NCI-H2107 (cell line): ENCODE data around the gene SLC26A4.

ENCODE experiments used
- DNase-seq: peaks from one replicate; lab custom pipeline; 2025; lab: John Stamatoyannopoulos, UW

SLC26A4 gene

DNA sequence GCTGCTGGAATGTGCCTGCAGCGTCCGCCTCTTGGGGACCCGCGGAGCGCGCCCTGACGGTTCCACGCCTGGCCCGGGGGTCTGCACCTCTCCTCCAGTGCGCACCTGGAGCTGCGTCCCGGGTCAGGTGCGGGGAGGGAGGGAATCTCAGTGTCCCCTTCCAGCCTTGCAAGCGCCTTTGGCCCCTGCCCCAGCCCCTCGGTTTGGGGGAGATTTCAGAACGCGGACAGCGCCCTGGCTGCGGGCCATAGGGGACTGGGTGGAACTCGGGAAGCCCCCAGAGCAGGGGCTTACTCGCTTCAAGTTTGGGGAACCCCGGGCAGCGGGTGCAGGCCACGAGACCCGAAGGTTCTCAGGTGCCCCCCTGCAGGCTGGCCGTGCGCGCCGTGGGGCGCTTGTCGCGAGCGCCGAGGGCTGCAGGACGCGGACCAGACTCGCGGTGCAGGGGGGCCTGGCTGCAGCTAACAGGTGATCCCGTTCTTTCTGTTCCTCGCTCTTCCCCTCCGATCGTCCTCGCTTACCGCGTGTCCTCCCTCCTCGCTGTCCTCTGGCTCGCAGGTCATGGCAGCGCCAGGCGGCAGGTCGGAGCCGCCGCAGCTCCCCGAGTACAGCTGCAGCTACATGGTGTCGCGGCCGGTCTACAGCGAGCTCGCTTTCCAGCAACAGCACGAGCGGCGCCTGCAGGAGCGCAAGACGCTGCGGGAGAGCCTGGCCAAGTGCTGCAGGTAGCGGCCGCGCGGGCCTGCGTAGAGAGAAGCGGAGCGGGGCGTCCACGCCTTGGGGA, 645 bp downstream of the SLC26A4 start:
- DNase-seq = no peak

GRCh38 chr7:107661865-107662379, 1.3 kb downstream of the SLC26A4 start:
- no peak for DNase-seq

DNA sequence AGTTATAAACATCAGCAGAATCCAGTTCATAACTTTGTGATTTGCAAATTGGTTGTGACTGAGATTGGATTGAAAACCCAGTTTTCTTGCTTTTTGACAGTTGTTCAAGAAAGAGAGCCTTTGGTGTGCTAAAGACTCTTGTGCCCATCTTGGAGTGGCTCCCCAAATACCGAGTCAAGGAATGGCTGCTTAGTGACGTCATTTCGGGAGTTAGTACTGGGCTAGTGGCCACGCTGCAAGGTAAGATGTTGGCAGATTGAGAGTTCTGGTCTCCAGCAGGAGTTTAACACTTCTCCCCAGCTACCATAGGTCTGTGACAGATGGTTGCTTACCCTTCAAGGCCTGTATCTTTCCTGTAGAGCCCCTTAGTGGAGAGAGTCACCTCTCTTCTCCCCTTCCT, 2.6 kb downstream of the SLC26A4 start:
- no peak for DNase-seq

GRCh38 chr7:107666790-107667189, 6.2 kb downstream of the SLC26A4 start:
- DNase-seq = no peak

DNA sequence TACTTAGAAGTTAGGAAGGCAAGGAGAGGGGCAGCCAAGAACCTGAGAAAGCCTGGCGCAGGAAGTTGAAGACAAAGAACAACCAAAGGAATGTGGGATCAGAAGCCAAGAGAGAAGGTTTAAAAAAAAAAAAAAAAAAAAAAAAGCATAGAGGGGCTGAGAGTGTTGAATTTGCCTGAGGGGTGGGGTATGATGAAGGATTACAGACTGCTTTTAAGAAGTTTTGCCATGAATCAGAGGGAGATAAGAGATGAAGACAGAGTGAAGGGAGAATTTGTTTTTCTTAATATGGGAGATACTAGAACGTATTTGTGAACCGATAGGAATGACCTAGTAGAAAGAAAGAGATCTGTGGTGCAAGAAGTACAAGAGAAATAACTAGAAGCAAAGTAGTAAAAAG, 6.7 kb downstream of the SLC26A4 start:
- DNase-seq = no peak

- DNase-seq = no peak
Measured at GRCh38 chr7:107668296-107668695, 7.7 kb downstream of the SLC26A4 start.

GRCh38 chr7:107672183-107672582, 11.6 kb downstream of the SLC26A4 start:
- no peak for DNase-seq

- DNase-seq = no peak
Measured at GRCh38 chr7:107676249-107676648, 15.6 kb downstream of the SLC26A4 start.

DNA sequence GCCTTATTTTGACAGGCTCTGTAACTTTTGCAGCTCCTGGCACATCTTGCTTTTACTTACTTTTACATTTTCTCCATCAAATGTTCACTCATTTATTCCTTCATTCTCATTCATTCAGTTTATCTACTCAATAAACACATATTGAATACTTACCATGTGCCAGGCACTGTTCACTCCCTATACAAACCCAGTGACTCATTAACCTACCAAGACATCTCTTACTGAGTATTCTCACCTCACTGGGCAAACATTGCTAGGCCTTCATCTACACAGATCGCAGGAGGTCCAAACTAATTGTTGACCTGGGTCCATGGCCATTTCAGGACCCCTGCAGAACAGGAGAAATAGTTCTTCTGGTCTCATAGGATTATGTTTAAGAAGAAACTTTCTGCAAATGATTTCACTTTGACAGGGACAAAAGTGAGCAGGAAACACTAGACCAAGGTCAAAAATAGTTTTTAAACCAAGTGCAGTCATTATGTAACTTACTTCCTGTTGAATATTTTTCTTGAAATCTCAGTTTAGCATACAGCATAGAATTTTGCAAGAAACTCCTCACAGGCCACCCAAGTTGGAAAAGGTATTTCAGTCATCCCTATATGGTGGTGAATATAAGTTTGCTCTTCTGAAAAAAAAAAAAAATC, 17.6 kb downstream of the SLC26A4 start:
- DNase-seq = no peak

DNA sequence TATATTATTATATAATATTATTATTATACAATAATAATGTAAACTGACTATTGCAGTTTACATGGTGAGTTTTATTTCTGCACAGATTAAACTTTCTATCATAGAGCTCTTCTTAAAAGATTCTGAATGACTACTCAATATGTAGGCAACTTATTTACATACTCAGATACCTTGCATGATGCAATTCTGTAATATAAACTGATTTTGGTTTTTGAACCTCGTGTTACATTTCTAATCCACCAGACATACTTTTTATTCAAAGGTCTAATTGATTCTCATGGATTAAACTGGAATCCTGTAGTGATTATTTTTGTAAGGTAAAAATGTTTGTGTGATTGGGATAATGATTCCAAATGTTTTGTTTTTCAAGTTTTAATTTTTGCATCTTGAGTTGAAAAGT, 19.9 kb downstream of the SLC26A4 start:
- DNase-seq = no peak

DNA sequence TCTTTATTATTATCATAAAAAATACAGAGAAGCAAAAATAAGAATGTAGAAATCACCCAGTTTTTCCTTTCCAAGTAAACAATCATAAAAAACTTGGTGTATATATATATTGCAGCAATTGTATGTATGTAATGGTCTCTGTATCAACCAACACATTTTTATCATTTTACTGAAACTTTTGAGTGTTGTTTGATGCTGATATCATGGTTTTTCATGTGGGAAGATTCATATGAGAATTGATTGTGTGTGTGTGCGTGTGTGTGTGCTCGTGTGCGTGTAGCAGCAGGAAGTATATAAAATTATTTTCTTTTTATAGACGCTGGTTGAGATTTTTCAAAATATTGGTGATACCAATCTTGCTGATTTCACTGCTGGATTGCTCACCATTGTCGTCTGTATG, 22.3 kb downstream of the SLC26A4 start:
- no peak for DNase-seq

- DNase-seq = no peak
Measured at GRCh38 chr7:107684287-107684686, 23.7 kb downstream of the SLC26A4 start.

DNA sequence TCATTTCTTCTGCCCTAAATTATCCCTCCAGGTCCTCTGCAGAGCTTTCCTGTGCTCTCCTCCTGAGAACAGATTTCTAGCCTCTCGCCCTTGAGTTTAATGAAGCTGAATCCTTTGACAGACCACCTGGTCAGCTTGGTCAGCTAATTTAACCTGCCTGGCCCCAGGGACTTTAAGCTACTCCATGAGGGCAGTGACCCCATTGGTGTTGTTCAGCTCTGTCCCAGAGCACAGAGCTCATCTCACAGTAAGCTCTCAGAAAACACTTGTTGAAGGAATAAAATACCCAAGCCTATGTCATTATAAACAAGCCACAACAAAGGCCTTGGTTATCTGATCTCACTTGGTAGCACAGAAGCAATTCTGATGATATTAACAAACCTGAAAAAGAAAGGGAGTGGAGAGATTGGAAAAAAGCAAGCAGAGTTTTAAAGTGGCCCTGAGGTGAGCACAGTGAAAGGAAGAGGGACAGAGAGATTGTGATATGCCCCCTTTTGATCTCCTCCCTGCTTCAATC, 24.4 kb downstream of the SLC26A4 start:
- DNase-seq = no peak

DNA sequence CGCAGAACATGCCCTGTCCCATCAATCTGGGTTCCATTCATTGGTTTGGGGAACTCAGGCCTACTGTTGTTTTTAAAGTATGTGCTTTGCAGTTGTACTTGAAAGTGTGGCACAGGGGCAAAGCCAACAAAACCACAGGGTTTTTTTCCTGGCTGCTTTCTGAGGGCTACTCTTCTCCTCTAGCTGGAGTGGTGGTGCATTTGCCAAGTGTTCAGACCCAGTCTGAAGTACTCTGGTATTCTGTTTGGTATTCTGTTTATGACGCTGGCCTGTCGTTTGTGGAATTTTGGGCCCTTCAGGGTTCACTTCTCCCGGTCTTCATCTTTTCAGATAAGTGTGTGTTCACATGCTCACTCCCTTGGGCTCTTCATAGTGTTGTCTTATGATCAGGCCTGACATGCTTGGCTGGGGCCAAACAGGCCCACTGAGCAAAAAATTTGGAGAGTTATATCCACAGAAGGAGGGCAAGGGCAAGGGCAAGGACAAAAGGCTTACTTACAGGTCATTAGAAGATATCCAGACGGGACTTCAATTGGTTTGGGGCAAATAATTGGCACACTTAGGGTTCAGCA, 26.3 kb downstream of the SLC26A4 start:
- no peak for DNase-seq

DNA sequence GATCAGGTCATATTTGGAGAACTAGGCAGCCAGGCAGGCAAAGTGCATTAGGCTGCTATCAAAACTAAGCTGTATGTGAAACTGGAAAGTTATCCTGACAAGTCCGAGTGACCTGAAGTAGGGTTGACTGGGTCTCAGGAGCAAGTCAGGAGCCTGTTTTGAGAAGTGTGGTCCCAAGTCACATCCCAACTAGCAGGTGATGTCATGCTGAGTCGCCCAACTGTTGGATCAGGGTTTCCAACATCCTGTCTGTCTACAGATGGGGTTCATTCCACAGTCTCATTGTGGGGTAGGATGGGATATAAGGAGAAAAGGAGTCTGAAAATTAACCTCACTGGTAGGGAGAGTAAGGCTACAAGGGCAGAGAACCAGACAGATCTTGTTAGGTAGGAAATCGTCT, 27.0 kb downstream of the SLC26A4 start:
- no peak for DNase-seq

- no peak for DNase-seq
Measured at GRCh38 chr7:107689553-107689952, 28.9 kb downstream of the SLC26A4 start.

- DNase-seq = no peak
Measured at GRCh38 chr7:107690084-107690483, 29.5 kb downstream of the SLC26A4 start.

DNA sequence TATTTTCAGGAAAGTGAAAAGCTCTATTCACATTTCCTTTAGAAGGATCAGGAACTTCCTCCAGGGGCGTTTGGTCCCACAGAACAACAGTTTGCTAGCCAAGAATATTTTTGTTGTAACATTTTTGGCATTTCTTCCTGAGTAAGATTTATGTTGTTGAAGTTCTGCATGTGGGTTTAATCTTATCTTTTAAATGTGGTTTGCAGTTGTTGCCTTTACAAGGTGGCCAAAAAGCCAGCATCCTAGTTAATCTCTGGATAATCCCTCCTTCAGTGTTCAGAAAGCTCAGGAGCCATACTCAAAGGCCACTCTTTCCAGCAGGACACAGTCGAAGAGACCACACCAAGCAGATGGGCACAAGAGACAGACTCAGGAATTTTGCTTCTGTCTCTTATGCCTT, 30.0 kb downstream of the SLC26A4 start:
- no peak for DNase-seq

GRCh38 chr7:107691716-107692115, 31.1 kb downstream of the SLC26A4 start:
- DNase-seq = no peak

GRCh38 chr7:107692501-107692900, 31.9 kb downstream of the SLC26A4 start:
- no peak for DNase-seq

- no peak for DNase-seq
Measured at GRCh38 chr7:107693396-107693795, 32.8 kb downstream of the SLC26A4 start.

- DNase-seq = no peak
Measured at GRCh38 chr7:107694386-107694785, 33.8 kb downstream of the SLC26A4 start.
